Activated CD8-positive, alpha-beta T cell treated with anti-CD3 and anti-CD28 coated beads, Interleukin-2, amount 10 ng/mL, durations not matched to agents 7 days and 5 days (primary cell): ENCODE measurements around the gene DCDC2C. TPM values are rescaled to one million over a fixed set of nuclear protein-coding genes. Genes with fewer than 3 reads are reported as not detected.
"Not testable (repeated sequence)": the region's sequence is repeated elsewhere in the genome, so short reads cannot be mapped to it uniquely, and the experiment has no call there.

Source experiments
- ATAC-seq: fragments of 150-1000 bp; cut with Tn5 transposase; one replicate; pipeline ENCODE4 v1.10.0; 2021; ENCODE audit warnings: moderate library complexity
- CTCF ChIA-PET: fragments of 350-600 bp; sonication (Branson Sonifier 250); formaldehyde crosslinking; loops from one replicate; lab custom pipeline; 2021; ENCODE audit warnings: antibody characterized with exemption; lab: Charles Lee
- POLR2A ChIA-PET: fragments of 350-600 bp; sonication (Branson Sonifier 250); formaldehyde crosslinking; loops from one replicate; lab custom pipeline; 2021; ENCODE audit warnings: antibody characterized with exemption; lab: Charles Lee
- DNase-seq: peaks from one replicate; pipeline ENCODE4 v3.0.0-alpha.2; 2020
- H3K27ac Mint-ChIP-seq: one replicate; pipeline ENCODE4 v1.8.0; 2021; ENCODE audit warnings: mild to moderate bottlenecking, mixed read lengths
- H3K27me3 Mint-ChIP-seq: one replicate; pipeline ENCODE4 v1.8.0; 2021; ENCODE audit warnings: low read depth, mixed read lengths
- H3K36me3 Mint-ChIP-seq: one replicate; pipeline ENCODE4 v1.8.0; 2021; ENCODE audit warnings: low read depth, mixed read lengths
- H3K4me1 Mint-ChIP-seq: one replicate; pipeline ENCODE4 v1.8.0; 2021; ENCODE audit warnings: low read depth, mixed read lengths
- H3K4me3 Mint-ChIP-seq: one replicate; pipeline ENCODE4 v1.8.0; 2021; ENCODE audit warnings: mild to moderate bottlenecking, mixed read lengths
- H3K9me3 Mint-ChIP-seq: one replicate; pipeline ENCODE4 v1.8.0; 2022; ENCODE audit warnings: mixed read lengths; ENCODE audit not compliant: insufficient read depth
- total RNA-seq, 2 experiments: library from RNA; stranded (reverse); gene quantifications; one replicate each; pipeline ENCODE4 v1.2.3, GENCODE V29; 2021

The DCDC2C gene
- total RNA-seq, 2 experiments from 2014 or later = not detected

GRCh38 chr2:3789256-3789655 is 85.9 kb downstream of the DCDC2C start:
- DNase-seq (no peak), ATAC-seq (no peak)
- no peak overlapping the region for H3K27ac Mint-ChIP-seq
- no peaks in the 10 kb centered on the region for H3K4me1 Mint-ChIP-seq
- H3K27me3 Mint-ChIP-seq = no peaks in the 10 kb centered on the region
- ChIA-PET POLR2A (no interaction called here), CTCF (no interaction called here)
- H3K4me3 Mint-ChIP-seq = no peak overlapping the region
- H3K9me3 Mint-ChIP-seq = no peaks in the 10 kb centered on the region
- no peaks in the 10 kb centered on the region for H3K36me3 Mint-ChIP-seq

- Mint-ChIP-seq H3K9me3 (no peaks in the 10 kb centered on the region), H3K4me3 (no peak overlapping the region), H3K4me1 (no peaks in the 10 kb centered on the region), H3K36me3 (no peaks in the 10 kb centered on the region), H3K27ac (no peak overlapping the region), H3K27me3 (no peaks in the 10 kb centered on the region)
- ChIA-PET POLR2A (no interaction called here), CTCF (interaction anchor here (1.1 kb wide), 1 partner anchor 12 kb away, joined by 3 read pairs; no protein-coding TSS in a partner anchor)
- no peak for ATAC-seq
- no peak for DNase-seq
Measured at GRCh38 chr2:3793249-3793648, 89.9 kb downstream of the DCDC2C start.

- DNase-seq (no peak), ATAC-seq (no peak)
- no peak overlapping the region for H3K27ac Mint-ChIP-seq
- peaks cover 2% of the 10 kb centered on the region for H3K27me3 Mint-ChIP-seq
- no peaks in the 10 kb centered on the region for H3K9me3 Mint-ChIP-seq
- no peaks in the 10 kb centered on the region for H3K36me3 Mint-ChIP-seq
- H3K4me1 Mint-ChIP-seq = no peaks in the 10 kb centered on the region
- CTCF ChIA-PET = no interaction called here
- POLR2A ChIA-PET = no interaction called here
- no peak overlapping the region for H3K4me3 Mint-ChIP-seq
Measured at GRCh38 chr2:3801506-3801905, 98.1 kb downstream of the DCDC2C start.

- H3K36me3 Mint-ChIP-seq = no peaks in the 10 kb centered on the region
- CTCF ChIA-PET = interaction anchor here (0.8 to 1.9 kb wide), 2 partner anchors 24 to 78 kb away, joined by 3 to 7 read pairs; no protein-coding TSS in a partner anchor
- no peak overlapping the region for H3K27ac Mint-ChIP-seq
- ATAC-seq (no peak), DNase-seq (no peak)
- POLR2A ChIA-PET = no interaction called here
- peaks cover 2% of the 10 kb centered on the region for H3K27me3 Mint-ChIP-seq
- no peak overlapping the region for H3K4me3 Mint-ChIP-seq
- H3K9me3 Mint-ChIP-seq = no peaks in the 10 kb centered on the region
- no peaks in the 10 kb centered on the region for H3K4me1 Mint-ChIP-seq
Measured at GRCh38 chr2:3805201-3805939, 102.0 kb downstream of the DCDC2C start.

- no peaks in the 10 kb centered on the region for H3K4me1 Mint-ChIP-seq
- H3K9me3 Mint-ChIP-seq = no peaks in the 10 kb centered on the region
- no peak overlapping the region for H3K4me3 Mint-ChIP-seq
- no peaks in the 10 kb centered on the region for H3K36me3 Mint-ChIP-seq
- POLR2A ChIA-PET = no interaction called here
- peaks cover 2% of the 10 kb centered on the region for H3K27me3 Mint-ChIP-seq
- H3K27ac Mint-ChIP-seq = no peak overlapping the region
- DNase-seq (no peak), ATAC-seq (no peak)
- CTCF ChIA-PET = no interaction called here
Measured at GRCh38 chr2:3806168-3806567, 102.8 kb downstream of the DCDC2C start.

GRCh38 chr2:3806730-3807129 is 103.4 kb downstream of the DCDC2C start:
- DNase-seq = no peak
- no peak for ATAC-seq
- CTCF ChIA-PET = no interaction called here
- H3K4me3 Mint-ChIP-seq = no peak overlapping the region
- peaks cover 2% of the 10 kb centered on the region for H3K27me3 Mint-ChIP-seq
- no peak overlapping the region for H3K27ac Mint-ChIP-seq
- peaks cover 3% of the 10 kb centered on the region for H3K9me3 Mint-ChIP-seq
- H3K4me1 Mint-ChIP-seq = no peaks in the 10 kb centered on the region
- POLR2A ChIA-PET = no interaction called here
- H3K36me3 Mint-ChIP-seq = no peaks in the 10 kb centered on the region

GRCh38 chr2:3807853-3808252 is 104.5 kb downstream of the DCDC2C start:
- DNase-seq = no peak
- CTCF ChIA-PET = interaction anchor here (0.9 kb wide), 1 partner anchor 27 kb away, joined by 4 read pairs; no protein-coding TSS in a partner anchor
- no peaks in the 10 kb centered on the region for H3K36me3 Mint-ChIP-seq
- peaks cover 3% of the 10 kb centered on the region for H3K9me3 Mint-ChIP-seq
- POLR2A ChIA-PET = no interaction called here
- H3K27ac Mint-ChIP-seq = no peak overlapping the region
- ATAC-seq = no peak
- peaks cover 2% of the 10 kb centered on the region for H3K27me3 Mint-ChIP-seq
- H3K4me1 Mint-ChIP-seq = no peaks in the 10 kb centered on the region
- H3K4me3 Mint-ChIP-seq = no peak overlapping the region

GRCh38 chr2:3814706-3815245 is 111.4 kb downstream of the DCDC2C start:
- H3K9me3 Mint-ChIP-seq = peaks cover 3% of the 10 kb centered on the region
- CTCF ChIA-PET = no interaction called here
- POLR2A ChIA-PET = no interaction called here
- no peak for DNase-seq
- H3K27ac Mint-ChIP-seq = no peak overlapping the region
- H3K27me3 Mint-ChIP-seq = no peaks in the 10 kb centered on the region
- H3K4me1 Mint-ChIP-seq = no peaks in the 10 kb centered on the region
- no peak overlapping the region for H3K4me3 Mint-ChIP-seq
- no peaks in the 10 kb centered on the region for H3K36me3 Mint-ChIP-seq
- ATAC-seq = no peak

GRCh38 chr2:3817144-3817543 is 113.8 kb downstream of the DCDC2C start:
- ATAC-seq, H3K4me1 Mint-ChIP-seq, POLR2A ChIA-PET, H3K9me3 Mint-ChIP-seq, H3K4me3 Mint-ChIP-seq, DNase-seq, H3K27me3 Mint-ChIP-seq, H3K36me3 Mint-ChIP-seq, CTCF ChIA-PET, H3K27ac Mint-ChIP-seq: not testable (repeated sequence)

- H3K4me3 Mint-ChIP-seq = no peak overlapping the region
- H3K27me3 Mint-ChIP-seq = peaks cover 2% of the 10 kb centered on the region
- CTCF ChIA-PET = no interaction called here
- H3K27ac Mint-ChIP-seq = no peak overlapping the region
- ATAC-seq (no peak), DNase-seq (no peak)
- H3K4me1 Mint-ChIP-seq = no peaks in the 10 kb centered on the region
- H3K9me3 Mint-ChIP-seq = no peaks in the 10 kb centered on the region
- POLR2A ChIA-PET = no interaction called here
- H3K36me3 Mint-ChIP-seq = no peaks in the 10 kb centered on the region
Measured at GRCh38 chr2:3823748-3824147, 120.4 kb downstream of the DCDC2C start.

GRCh38 chr2:3827673-3828575 is 124.5 kb downstream of the DCDC2C start:
- Mint-ChIP-seq H3K36me3 (no peaks in the 10 kb centered on the region), H3K4me1 (no peaks in the 10 kb centered on the region), H3K27me3 (no peaks in the 10 kb centered on the region), H3K9me3 (no peaks in the 10 kb centered on the region), H3K27ac (no peak overlapping the region), H3K4me3 (no peak overlapping the region)
- CTCF ChIA-PET = interaction anchor here (0.9 to 1.4 kb wide), 3 partner anchors 98 to 100 kb away, joined by 3 read pairs; no protein-coding TSS in a partner anchor
- DNase-seq (peak; percentile 29), ATAC-seq (no peak)
- POLR2A ChIA-PET = no interaction called here

GRCh38 chr2:3830796-3831195 is 127.4 kb downstream of the DCDC2C start:
- no peak for DNase-seq
- ChIA-PET POLR2A (no interaction called here), CTCF (no interaction called here)
- Mint-ChIP-seq H3K4me1 (no peaks in the 10 kb centered on the region), H3K27ac (no peak overlapping the region), H3K36me3 (no peaks in the 10 kb centered on the region), H3K9me3 (no peaks in the 10 kb centered on the region), H3K27me3 (no peaks in the 10 kb centered on the region), H3K4me3 (no peak overlapping the region)
- ATAC-seq = no peak
